OCI-LY1 (cell line): ENCODE results near the gene CCNY.

ENCODE experiments used
- EZH2 ChIP-seq: fragments of 200-600 bp; sonication (generic), shearing (Covaris generic); IDR thresholded peaks from 2 replicates; pipeline ENCODE4 v1.8.0; 2017; ENCODE audit warnings: borderline replicate concordance, mixed run types, mild to moderate bottlenecking, antibody characterized with exemption, low read length, moderate library complexity, mixed read lengths
- TF ChIP-seq, protein P1 (sequence below): fragments of 200-600 bp; sonication (generic), shearing (Covaris generic); IDR thresholded peaks from 2 replicates; pipeline ENCODE4 v1.5.1; 2017; ENCODE audit warnings: mild to moderate bottlenecking, antibody characterized with exemption, low read length, moderate library complexity, mixed read lengths

DNA sequence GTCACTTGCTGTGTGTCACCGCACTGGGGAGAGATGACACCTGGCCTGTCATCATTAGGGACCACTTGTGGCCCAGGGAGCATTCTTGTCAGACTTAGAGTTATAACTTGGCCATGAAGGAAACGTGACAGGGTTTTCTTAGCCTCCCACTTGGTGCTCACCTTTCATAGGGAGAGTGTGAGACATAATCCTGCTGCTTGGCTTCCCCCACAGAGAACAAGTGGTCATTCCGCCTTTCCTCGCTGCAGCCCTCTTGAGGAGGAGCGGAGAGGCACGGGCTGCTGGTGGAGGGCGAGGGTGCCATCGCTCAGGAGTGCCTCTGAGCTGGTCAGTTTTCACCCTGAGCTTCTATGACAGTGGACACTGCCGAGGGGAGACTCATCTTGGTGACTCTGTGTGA lies 143.8 kb downstream of the CCNY start:
- TF ChIP-seq, protein P1, sequence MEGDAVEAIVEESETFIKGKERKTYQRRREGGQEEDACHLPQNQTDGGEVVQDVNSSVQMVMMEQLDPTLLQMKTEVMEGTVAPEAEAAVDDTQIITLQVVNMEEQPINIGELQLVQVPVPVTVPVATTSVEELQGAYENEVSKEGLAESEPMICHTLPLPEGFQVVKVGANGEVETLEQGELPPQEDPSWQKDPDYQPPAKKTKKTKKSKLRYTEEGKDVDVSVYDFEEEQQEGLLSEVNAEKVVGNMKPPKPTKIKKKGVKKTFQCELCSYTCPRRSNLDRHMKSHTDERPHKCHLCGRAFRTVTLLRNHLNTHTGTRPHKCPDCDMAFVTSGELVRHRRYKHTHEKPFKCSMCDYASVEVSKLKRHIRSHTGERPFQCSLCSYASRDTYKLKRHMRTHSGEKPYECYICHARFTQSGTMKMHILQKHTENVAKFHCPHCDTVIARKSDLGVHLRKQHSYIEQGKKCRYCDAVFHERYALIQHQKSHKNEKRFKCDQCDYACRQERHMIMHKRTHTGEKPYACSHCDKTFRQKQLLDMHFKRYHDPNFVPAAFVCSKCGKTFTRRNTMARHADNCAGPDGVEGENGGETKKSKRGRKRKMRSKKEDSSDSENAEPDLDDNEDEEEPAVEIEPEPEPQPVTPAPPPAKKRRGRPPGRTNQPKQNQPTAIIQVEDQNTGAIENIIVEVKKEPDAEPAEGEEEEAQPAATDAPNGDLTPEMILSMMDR: no peak
- TF ChIP-seq EZH2: no peak
